HG02759 (cell line): ENCODE results near the gene SREK1.

Experiments
- ATAC-seq: cut with Tn5 transposase; IDR thresholded peaks from one replicate; pipeline ENCODE4 v1.9.1; 2021; ENCODE audit warnings: mild to moderate bottlenecking, moderate library complexity; ENCODE audit not compliant: unreplicated experiment

The SREK1 gene

GRCh38 chr5:66161356-66161755 lies 17.3 kb downstream of the SREK1 start:
- ATAC-seq, result no peak

- no peak for ATAC-seq
Measured at GRCh38 chr5:66164044-66164790, 20.1 kb downstream of the SREK1 start.

GRCh38 chr5:66168226-66168625 lies 24.1 kb downstream of the SREK1 start:
- no peak for ATAC-seq

- ATAC-seq, result peak; percentile 57
Measured at GRCh38 chr5:66169534-66169933, 25.4 kb downstream of the SREK1 start.

GRCh38 chr5:66170195-66170919 lies 26.3 kb downstream of the SREK1 start:
- ATAC-seq, result no peak

- peak; percentile 74 for ATAC-seq
Measured at GRCh38 chr5:66171349-66172344, 27.5 kb downstream of the SREK1 start.

- no peak for ATAC-seq
Measured at GRCh38 chr5:66174338-66174737, 30.2 kb downstream of the SREK1 start.

- ATAC-seq, result no peak
Measured at GRCh38 chr5:66178799-66179198, 34.7 kb downstream of the SREK1 start.

GRCh38 chr5:66179297-66180051 lies 35.4 kb downstream of the SREK1 start:
- no peak for ATAC-seq

- ATAC-seq, result no peak
Measured at GRCh38 chr5:66180282-66181155, 36.4 kb downstream of the SREK1 start.

- ATAC-seq, result no peak
Measured at GRCh38 chr5:66186108-66186507, 42.0 kb downstream of the SREK1 start.

GRCh38 chr5:66193419-66193818 lies 49.3 kb downstream of the SREK1 start:
- ATAC-seq, result no peak

GRCh38 chr5:66197764-66198405 lies 53.8 kb downstream of the SREK1 start:
- no peak for ATAC-seq

GRCh38 chr5:66198837-66199236 lies 54.7 kb downstream of the SREK1 start:
- ATAC-seq, result no peak

- no peak for ATAC-seq
Measured at GRCh38 chr5:66203531-66203930, 59.4 kb downstream of the SREK1 start.

GRCh38 chr5:66206465-66206864 lies 62.4 kb downstream of the SREK1 start:
- no peak for ATAC-seq

- ATAC-seq, result no peak
Measured at GRCh38 chr5:66207800-66208561, 63.9 kb downstream of the SREK1 start.

GRCh38 chr5:66209350-66209749 lies 65.2 kb downstream of the SREK1 start:
- ATAC-seq, result no peak
